GM18498 (cell line): Measurements from ENCODE around the gene RNF126.

Experiments
- ATAC-seq: cut with Tn5 transposase; IDR thresholded peaks from one replicate; pipeline ENCODE4 v1.9.1; 2021; ENCODE audit warnings: mild to moderate bottlenecking, moderate library complexity; ENCODE audit not compliant: unreplicated experiment

Gene RNF126

GRCh38 chr19:664913-665443 lies 2.0 kb upstream of the RNF126 start:
- ATAC-seq, result no peak

- no peak for ATAC-seq
Measured at GRCh38 chr19:663682-664117, 686 bp upstream of the RNF126 start.

GRCh38 chr19:662207-662961 lies 630 bp downstream of the RNF126 start:
- ATAC-seq, result peak; percentile 24

GRCh38 chr19:661427-662196 lies 1.4 kb downstream of the RNF126 start:
- peak; percentile 25 for ATAC-seq

- peak; percentile 0 for ATAC-seq
Measured at GRCh38 chr19:660793-661426, 2.1 kb downstream of the RNF126 start.

GRCh38 chr19:658916-659839 lies 3.8 kb downstream of the RNF126 start:
- no peak for ATAC-seq

GRCh38 chr19:658059-658839 lies 4.8 kb downstream of the RNF126 start:
- ATAC-seq, result no peak

GRCh38 chr19:657611-658010 lies 5.4 kb downstream of the RNF126 start:
- ATAC-seq, result no peak

GRCh38 chr19:656751-657559 lies 6.1 kb downstream of the RNF126 start:
- ATAC-seq, result no peak

- no peak for ATAC-seq
Measured at GRCh38 chr19:655691-656090, 7.3 kb downstream of the RNF126 start.

GRCh38 chr19:653425-653824 lies 9.6 kb downstream of the RNF126 start:
- no peak for ATAC-seq

- no peak for ATAC-seq
Measured at GRCh38 chr19:652467-653389, 10.3 kb downstream of the RNF126 start.

- ATAC-seq, result no peak
Measured at GRCh38 chr19:651991-652390, 11.0 kb downstream of the RNF126 start.

GRCh38 chr19:651114-651818 lies 11.7 kb downstream of the RNF126 start:
- ATAC-seq, result no peak

GRCh38 chr19:650121-650520 lies 12.9 kb downstream of the RNF126 start:
- ATAC-seq, result no peak

GRCh38 chr19:648904-649801 lies 13.9 kb downstream of the RNF126 start:
- ATAC-seq, result no peak
